ENCODE data around the gene KCNJ10.
A peak's percentile ranks its signal among the peaks of the same experiment; 100 is the strongest.

Gene KCNJ10

GRCh38 chr1:160098852-160099561 is 29.0 kb upstream of the KCNJ10 start:
- peak; percentile 97 for DNase-seq

- peak; percentile 91 for DNase-seq
These were observed 28.2 kb upstream of the KCNJ10 start, which contains the start of gene IGSF8 for GRCh38 chr1:160097911-160098851. IGSF8 (minus strand) TSS chr1:160098619; CDS start chr1:160098472, 147 bp downstream.

- DNase-seq: no peak
These were observed 27.4 kb upstream of the KCNJ10 start for GRCh38 chr1:160097151-160097910.

- no peak for DNase-seq
These were observed 26.5 kb upstream of the KCNJ10 start for GRCh38 chr1:160096274-160097116.

GRCh38 chr1:160095382-160096105 is 25.6 kb upstream of the KCNJ10 start:
- no peak for DNase-seq

GRCh38 chr1:160094806-160095205 is 24.8 kb upstream of the KCNJ10 start:
- DNase-seq: no peak

GRCh38 chr1:160094291-160094625 is 24.3 kb upstream of the KCNJ10 start:
- DNase-seq: no peak

GRCh38 chr1:160093624-160094290 is 23.8 kb upstream of the KCNJ10 start:
- DNase-seq: no peak

- no peak for DNase-seq
These were observed 23.1 kb upstream of the KCNJ10 start for GRCh38 chr1:160093069-160093395.

- DNase-seq: no peak
These were observed 22.6 kb upstream of the KCNJ10 start for GRCh38 chr1:160092366-160093068.

GRCh38 chr1:160091666-160092223 is 21.8 kb upstream of the KCNJ10 start:
- DNase-seq: no peak

GRCh38 chr1:160090760-160091159 is 20.8 kb upstream of the KCNJ10 start:
- no peak for DNase-seq

- no peak for DNase-seq
These were observed 19.9 kb upstream of the KCNJ10 start for GRCh38 chr1:160089883-160090282.

- no peak for DNase-seq
These were observed 17.2 kb upstream of the KCNJ10 start for GRCh38 chr1:160087118-160087662.

- DNase-seq: no peak
These were observed 16.5 kb upstream of the KCNJ10 start for GRCh38 chr1:160086456-160086892.

GRCh38 chr1:160085686-160086455 is 15.9 kb upstream of the KCNJ10 start:
- DNase-seq: peak; percentile 58

- DNase-seq: no peak
These were observed 14.9 kb upstream of the KCNJ10 start for GRCh38 chr1:160084771-160085321.

GRCh38 chr1:160083968-160084770 is 14.2 kb upstream of the KCNJ10 start:
- DNase-seq: peak; percentile 68

All from activated effector memory CD4-positive, alpha-beta T cell treated with Interleukin-2 at 50 U/mL for 16 hours (primary cell).